ENCODE data around the gene ELFN1. TPM values are rescaled to one million over a fixed set of nuclear protein-coding genes. Genes with fewer than 3 reads are reported as not detected.
"Not testable (repeated sequence)": the region's sequence is repeated elsewhere in the genome, so short reads cannot be mapped to it uniquely, and the experiment has no call there.

Gene ELFN1
- total RNA-seq, 1 donor from 2014 or later, result 1.6 TPM

DNA sequence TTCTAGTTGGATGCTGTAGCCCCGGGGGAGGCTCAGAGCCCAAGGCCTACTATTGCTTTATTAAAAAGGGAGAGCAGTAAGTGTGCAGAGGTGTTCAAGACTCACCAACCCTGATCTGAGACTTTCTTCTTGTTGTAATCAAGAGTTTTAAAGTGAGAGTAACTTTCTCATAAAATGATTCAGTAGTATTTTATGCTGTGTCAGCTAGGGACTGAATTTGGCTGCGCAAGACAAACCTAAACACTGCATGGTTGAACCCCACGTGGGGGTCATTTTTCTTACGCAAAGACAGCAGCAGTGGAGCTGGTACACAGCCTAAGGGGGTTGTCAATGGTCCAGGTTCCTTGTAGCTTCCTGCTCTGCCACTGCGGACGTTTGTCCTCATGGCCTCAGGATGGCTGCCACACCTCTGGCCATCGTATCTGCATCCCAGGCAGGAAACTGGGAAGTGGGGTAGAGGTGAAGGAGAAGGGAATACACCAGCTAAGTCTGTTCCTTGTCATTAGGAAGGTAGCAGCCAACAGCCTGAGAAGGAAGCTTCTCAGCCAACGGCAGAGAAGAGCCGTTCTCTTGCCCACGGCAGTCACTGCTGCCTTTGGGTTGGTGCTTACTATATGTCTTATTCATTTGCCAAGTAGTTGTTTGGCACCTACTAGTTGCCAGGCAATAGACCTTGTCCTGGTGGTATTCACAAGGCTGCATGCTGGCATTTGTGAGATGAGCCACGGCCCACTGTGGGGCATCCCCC is 44.7 kb downstream of the ELFN1 start:
- no peak overlapping the region for H3K4me3 ChIP-seq (ENCODE audit: low read length in 3 of 3)
- no peak overlapping the region for H3K27ac ChIP-seq (ENCODE audit: low read depth, low read length)
- peaks cover 0 to 16% (median 8%) of the 10 kb centered on the region in 3 donors for H3K4me1 ChIP-seq (ENCODE audit: control insufficient read depth in 3 of 3, insufficient read depth in 3 of 3, low read length in 3 of 3)
- H3K9ac ChIP-seq (ENCODE audit: low read depth in 1 of 3, low read length in 3 of 3), result no peak overlapping the region
- H3K27me3 ChIP-seq (ENCODE audit: control insufficient read depth in 3 of 3, insufficient read depth in 3 of 3, low read length in 3 of 3), result peaks cover 0 to 9% (median 2%) of the 10 kb centered on the region in 3 donors
- no peaks in the 10 kb centered on the region for H3K36me3 ChIP-seq (ENCODE audit: control insufficient read depth in 3 of 3, insufficient read depth in 3 of 3, low read length in 3 of 3)
- peaks cover 0 to 3% (median 0%) of the 10 kb centered on the region in 3 donors for H3K9me3 ChIP-seq (ENCODE audit: control insufficient read depth in 3 of 3, low read length in 3 of 3)

DNA sequence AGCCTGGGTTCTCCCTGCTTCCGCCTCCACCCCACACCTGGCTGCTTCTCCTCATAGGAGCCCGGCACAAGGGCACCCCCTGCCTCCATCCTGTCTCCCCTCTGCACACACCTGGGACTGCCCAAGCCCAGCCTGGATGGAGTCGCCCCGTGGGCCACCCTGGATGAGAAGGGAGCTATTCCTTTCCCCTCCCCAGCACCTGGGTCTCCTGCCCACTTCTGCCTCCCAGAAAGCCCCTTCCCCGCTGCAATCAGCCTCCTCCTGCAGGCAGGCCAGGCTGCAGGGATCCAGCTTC is 45.2 kb downstream of the ELFN1 start:
- Histone ChIP-seq H3K9ac (ENCODE audit: low read depth in 1 of 3, low read length in 3 of 3) (no peak overlapping the region), H3K36me3 (ENCODE audit: control insufficient read depth in 3 of 3, insufficient read depth in 3 of 3, low read length in 3 of 3) (no peaks in the 10 kb centered on the region), H3K4me3 (ENCODE audit: low read length in 3 of 3) (no peak overlapping the region), H3K4me1 (ENCODE audit: control insufficient read depth in 3 of 3, insufficient read depth in 3 of 3, low read length in 3 of 3) (peaks cover 0 to 21% (median 12%) of the 10 kb centered on the region in 3 donors), H3K9me3 (ENCODE audit: control insufficient read depth in 3 of 3, low read length in 3 of 3) (no peaks in the 10 kb centered on the region), H3K27ac (ENCODE audit: low read depth, low read length) (no peak overlapping the region), H3K27me3 (ENCODE audit: control insufficient read depth in 3 of 3, insufficient read depth in 3 of 3, low read length in 3 of 3) (peaks cover 0 to 9% (median 0%) of the 10 kb centered on the region in 3 donors)

DNA sequence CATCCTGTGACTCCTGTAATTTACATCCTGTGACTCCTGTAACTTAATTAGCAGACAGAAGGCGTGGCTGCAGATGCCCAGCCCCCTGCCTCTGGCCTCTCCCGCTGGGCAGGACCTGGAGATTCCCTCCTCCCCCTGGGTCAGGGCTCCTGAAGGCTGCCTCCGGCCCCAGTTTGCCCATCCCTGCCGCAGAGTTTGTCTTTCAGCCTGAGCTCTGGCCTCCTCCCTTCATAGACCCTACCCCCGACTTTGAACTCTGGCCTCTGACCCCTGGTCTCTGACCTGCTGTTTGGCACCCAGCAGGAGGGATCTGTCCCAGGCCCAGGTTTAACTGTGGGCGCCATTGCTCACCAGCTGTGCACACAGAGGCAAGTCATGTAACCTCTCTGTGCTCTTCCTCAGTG is 45.6 kb downstream of the ELFN1 start:
- Histone ChIP-seq H3K9ac (ENCODE audit: low read depth in 1 of 3, low read length in 3 of 3) (no peak overlapping the region), H3K9me3 (ENCODE audit: control insufficient read depth in 3 of 3, low read length in 3 of 3) (no peaks in the 10 kb centered on the region), H3K4me3 (ENCODE audit: low read length in 3 of 3) (no peak overlapping the region), H3K4me1 (ENCODE audit: control insufficient read depth in 3 of 3, insufficient read depth in 3 of 3, low read length in 3 of 3) (peaks cover 0 to 23% (median 15%) of the 10 kb centered on the region in 3 donors), H3K36me3 (ENCODE audit: control insufficient read depth in 3 of 3, insufficient read depth in 3 of 3, low read length in 3 of 3) (no peaks in the 10 kb centered on the region), H3K27me3 (ENCODE audit: control insufficient read depth in 3 of 3, insufficient read depth in 3 of 3, low read length in 3 of 3) (peaks cover 0 to 9% (median 0%) of the 10 kb centered on the region in 3 donors), H3K27ac (ENCODE audit: low read depth, low read length) (no peak overlapping the region)

DNA sequence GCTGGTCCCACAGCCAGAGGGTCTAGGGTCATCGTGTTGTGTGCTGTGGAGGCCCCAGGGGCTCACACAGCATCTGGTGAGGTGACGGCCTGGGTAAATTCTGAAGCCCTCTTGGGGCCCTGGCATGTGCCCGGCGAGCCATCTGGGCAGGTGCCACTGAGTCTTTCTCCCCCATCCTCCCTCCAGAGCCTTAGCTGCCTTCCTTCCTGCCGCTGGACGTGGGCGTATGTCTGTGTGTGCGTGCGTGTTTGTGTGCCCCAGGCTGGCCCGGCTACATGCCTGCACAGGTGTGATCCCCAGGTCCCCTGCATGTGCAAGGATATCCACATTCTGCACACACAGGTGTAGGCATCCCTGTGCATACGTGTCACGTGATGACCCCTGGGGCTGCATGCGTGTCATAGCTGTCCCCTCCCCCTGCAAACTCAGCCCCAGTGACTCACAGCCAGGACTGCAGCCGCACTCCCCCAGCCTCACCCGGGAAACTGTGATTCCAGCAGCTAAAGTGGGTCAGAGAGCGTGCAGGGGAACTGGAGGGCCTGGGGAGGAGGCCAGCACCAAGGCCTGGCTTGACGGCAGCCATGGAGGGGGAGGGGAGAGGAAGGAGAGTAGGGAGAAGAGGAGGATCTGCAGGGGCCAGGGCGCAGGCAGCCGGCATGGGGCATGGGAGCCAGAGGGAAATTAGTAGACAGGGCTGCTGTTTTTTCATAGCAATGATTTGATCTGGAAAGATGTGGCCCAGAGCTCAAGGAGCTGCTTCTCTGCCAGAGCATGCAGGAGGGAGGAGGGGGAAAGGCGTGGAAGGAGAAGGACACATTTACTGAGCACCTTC is 46.4 kb downstream of the ELFN1 start:
- Histone ChIP-seq H3K27me3 (ENCODE audit: control insufficient read depth in 3 of 3, insufficient read depth in 3 of 3, low read length in 3 of 3) (peaks cover 0 to 9% (median 0%) of the 10 kb centered on the region in 3 donors), H3K4me3 (ENCODE audit: low read length in 3 of 3) (no peak overlapping the region), H3K27ac (ENCODE audit: low read depth, low read length) (no peak overlapping the region), H3K9me3 (ENCODE audit: control insufficient read depth in 3 of 3, low read length in 3 of 3) (no peaks in the 10 kb centered on the region), H3K4me1 (ENCODE audit: control insufficient read depth in 3 of 3, insufficient read depth in 3 of 3, low read length in 3 of 3) (peaks cover 0 to 23% (median 15%) of the 10 kb centered on the region in 3 donors), H3K9ac (ENCODE audit: low read depth in 1 of 3, low read length in 3 of 3) (no peak overlapping the region), H3K36me3 (ENCODE audit: control insufficient read depth in 3 of 3, insufficient read depth in 3 of 3, low read length in 3 of 3) (no peaks in the 10 kb centered on the region)

DNA sequence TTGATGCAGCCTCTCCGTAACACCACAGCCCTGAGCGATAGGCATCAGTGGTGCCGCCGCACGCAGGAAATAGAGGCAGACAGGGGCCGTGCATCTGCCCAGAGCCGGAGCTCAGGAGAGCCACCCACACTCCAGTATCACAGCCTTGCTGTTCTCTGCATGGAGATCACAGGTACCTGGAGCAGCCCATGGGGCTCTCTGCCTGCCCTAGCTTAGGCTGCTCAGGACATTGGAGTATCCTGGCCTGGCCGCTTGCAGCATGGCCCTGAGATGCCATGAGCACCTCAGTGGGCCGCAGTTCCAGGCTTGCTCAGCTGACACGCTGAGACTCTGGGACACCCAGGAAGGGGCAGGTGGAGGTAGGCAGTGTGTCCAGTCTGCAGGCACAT is 47.0 kb downstream of the ELFN1 start:
- H3K4me1 ChIP-seq (ENCODE audit: control insufficient read depth in 3 of 3, insufficient read depth in 3 of 3, low read length in 3 of 3), result peaks cover 0 to 23% (median 15%) of the 10 kb centered on the region in 3 donors

DNA sequence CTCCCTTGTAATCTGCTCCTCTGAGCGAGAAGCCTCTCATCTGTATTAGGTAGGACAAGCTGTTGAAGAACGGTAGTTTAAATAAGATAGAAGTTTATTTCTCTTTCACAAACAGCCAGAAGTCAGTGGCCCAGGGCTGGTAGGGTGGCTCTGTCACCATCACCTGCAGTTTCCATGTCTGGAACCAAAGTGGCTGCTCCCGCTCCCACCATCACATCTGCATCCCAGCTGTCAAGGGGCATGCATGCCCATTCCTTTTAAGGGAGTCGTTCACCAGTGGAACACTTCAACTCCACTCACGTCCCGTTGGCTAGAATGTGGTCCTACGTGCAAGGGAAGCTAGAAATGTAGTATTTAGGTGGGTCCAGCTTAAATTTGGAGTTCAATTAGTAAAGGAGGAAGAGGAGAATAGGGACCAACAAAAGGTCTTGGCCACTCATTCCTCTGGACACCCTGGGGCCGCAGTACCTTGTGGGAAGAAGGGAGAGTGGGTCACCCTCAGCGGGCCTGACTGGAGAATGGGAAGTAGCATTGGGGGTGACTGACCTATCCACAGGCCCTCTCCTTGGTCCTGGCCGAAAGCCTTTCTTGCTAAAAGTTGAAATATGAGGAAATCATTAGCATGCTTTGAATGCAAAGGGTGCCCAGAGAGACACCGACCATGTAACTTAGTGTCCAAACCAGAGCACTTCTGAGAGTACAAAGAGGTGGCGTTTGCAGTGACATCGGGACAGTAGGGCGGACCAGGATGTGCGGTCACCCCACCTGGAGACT is 48.0 kb downstream of the ELFN1 start:
- H3K9me3 ChIP-seq (ENCODE audit: control insufficient read depth in 3 of 3, low read length in 3 of 3), result no peaks in the 10 kb centered on the region
- peaks cover 0 to 23% (median 15%) of the 10 kb centered on the region in 3 donors for H3K4me1 ChIP-seq (ENCODE audit: control insufficient read depth in 3 of 3, insufficient read depth in 3 of 3, low read length in 3 of 3)
- H3K4me3 ChIP-seq (ENCODE audit: low read length in 3 of 3), result no peak overlapping the region
- H3K27ac ChIP-seq (ENCODE audit: low read depth, low read length), result no peak overlapping the region
- no peaks in the 10 kb centered on the region for H3K36me3 ChIP-seq (ENCODE audit: control insufficient read depth in 3 of 3, insufficient read depth in 3 of 3, low read length in 3 of 3)
- no peak overlapping the region for H3K9ac ChIP-seq (ENCODE audit: low read depth in 1 of 3, low read length in 3 of 3)
- H3K27me3 ChIP-seq (ENCODE audit: control insufficient read depth in 3 of 3, insufficient read depth in 3 of 3, low read length in 3 of 3), result peaks cover 0 to 9% (median 0%) of the 10 kb centered on the region in 3 donors

More for the DNA sequence above, 47.0 kb downstream of the ELFN1 start:
- Histone ChIP-seq H3K9me3 (ENCODE audit: control insufficient read depth in 3 of 3, low read length in 3 of 3) (no peaks in the 10 kb centered on the region), H3K9ac (ENCODE audit: low read depth in 1 of 3, low read length in 3 of 3) (no peak overlapping the region), H3K36me3 (ENCODE audit: control insufficient read depth in 3 of 3, insufficient read depth in 3 of 3, low read length in 3 of 3) (no peaks in the 10 kb centered on the region), H3K27me3 (ENCODE audit: control insufficient read depth in 3 of 3, insufficient read depth in 3 of 3, low read length in 3 of 3) (peaks cover 0 to 9% (median 0%) of the 10 kb centered on the region in 3 donors), H3K4me3 (ENCODE audit: low read length in 3 of 3) (no peak overlapping the region), H3K27ac (ENCODE audit: low read depth, low read length) (no peak overlapping the region)

DNA sequence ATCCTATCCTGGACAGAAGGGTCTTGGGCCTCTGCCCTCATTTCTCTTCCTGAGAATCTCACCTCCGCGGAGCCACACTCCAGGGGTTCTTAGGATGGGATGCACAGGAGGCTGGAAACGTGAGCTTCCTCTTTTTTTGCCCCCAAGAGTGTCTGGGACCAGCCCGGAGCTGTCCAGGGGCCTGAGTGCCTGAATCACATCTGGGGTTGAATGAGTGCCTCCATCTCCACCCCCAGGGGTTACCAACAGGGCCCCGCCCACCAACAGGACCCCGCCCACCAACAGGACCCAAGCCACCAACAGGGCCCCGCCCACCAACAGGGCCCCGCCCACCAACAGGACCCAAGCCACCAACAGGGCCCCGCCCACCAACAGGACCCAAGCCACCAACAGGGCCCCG is 48.8 kb downstream of the ELFN1 start:
- not testable (repeated sequence) for H3K27me3 ChIP-seq (ENCODE audit: control insufficient read depth in 3 of 3, insufficient read depth in 3 of 3, low read length in 3 of 3)
- H3K4me1 ChIP-seq (ENCODE audit: control insufficient read depth in 3 of 3, insufficient read depth in 3 of 3, low read length in 3 of 3), result peaks cover 0 to 17% (median 10%) of the 10 kb centered on the region in 3 donors

DNA sequence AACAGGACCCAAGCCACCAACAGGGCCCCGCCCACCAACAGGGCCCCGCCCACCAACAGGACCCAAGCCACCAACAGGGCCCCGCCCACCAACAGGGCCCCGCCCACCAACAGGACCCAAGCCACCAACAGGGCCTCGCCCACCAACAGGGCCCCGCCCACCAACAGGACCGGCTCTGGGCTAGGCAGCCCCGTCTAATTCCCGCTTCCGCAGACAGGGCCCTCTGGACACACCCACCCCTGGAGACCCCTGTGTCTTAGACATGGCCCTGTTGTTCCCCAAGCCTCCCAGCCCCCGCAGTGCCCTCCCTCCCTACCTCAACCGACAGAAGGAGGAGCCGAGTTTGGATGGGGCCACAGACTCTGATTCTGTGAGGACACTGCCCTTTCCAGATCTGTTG is 49.2 kb downstream of the ELFN1 start:
- not testable (repeated sequence) for H3K36me3 ChIP-seq (ENCODE audit: control insufficient read depth in 3 of 3, insufficient read depth in 3 of 3, low read length in 3 of 3); H3K9me3 ChIP-seq (ENCODE audit: control insufficient read depth in 3 of 3, low read length in 3 of 3); H3K27me3 ChIP-seq (ENCODE audit: control insufficient read depth in 3 of 3, insufficient read depth in 3 of 3, low read length in 3 of 3); H3K4me3 ChIP-seq (ENCODE audit: low read length in 3 of 3); H3K27ac ChIP-seq (ENCODE audit: low read depth, low read length); H3K9ac ChIP-seq (ENCODE audit: low read depth in 1 of 3, low read length in 3 of 3)
- H3K4me1 ChIP-seq (ENCODE audit: control insufficient read depth in 3 of 3, insufficient read depth in 3 of 3, low read length in 3 of 3), result peaks cover 0 to 13% (median 7%) of the 10 kb centered on the region in 3 donors

More for the DNA sequence above, 48.8 kb downstream of the ELFN1 start:
- not testable (repeated sequence) for H3K4me3 ChIP-seq (ENCODE audit: low read length in 3 of 3); H3K9ac ChIP-seq (ENCODE audit: low read depth in 1 of 3, low read length in 3 of 3); H3K9me3 ChIP-seq (ENCODE audit: control insufficient read depth in 3 of 3, low read length in 3 of 3); H3K36me3 ChIP-seq (ENCODE audit: control insufficient read depth in 3 of 3, insufficient read depth in 3 of 3, low read length in 3 of 3); H3K27ac ChIP-seq (ENCODE audit: low read depth, low read length)

DNA sequence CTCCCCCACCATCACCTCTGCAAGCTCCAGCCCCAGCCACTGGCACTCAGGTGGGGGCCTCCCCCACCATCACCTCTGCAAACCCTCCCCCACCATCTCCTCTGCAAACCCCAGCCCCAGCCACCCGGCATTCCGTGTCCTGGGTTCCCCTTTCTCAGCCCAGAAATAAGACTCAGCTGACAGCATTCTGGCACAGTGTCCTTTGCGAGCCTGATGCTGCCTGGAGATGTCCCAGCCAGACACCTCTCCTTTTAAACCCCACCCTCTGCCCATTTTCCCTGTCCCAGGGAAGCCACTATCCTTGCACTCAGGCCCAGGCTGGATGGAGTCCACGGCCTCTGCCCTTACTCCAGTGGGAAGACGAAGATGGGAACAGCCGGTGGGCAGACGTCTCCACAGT is 49.8 kb downstream of the ELFN1 start:
- Histone ChIP-seq H3K27ac (ENCODE audit: low read depth, low read length) (no peak overlapping the region), H3K4me1 (ENCODE audit: control insufficient read depth in 3 of 3, insufficient read depth in 3 of 3, low read length in 3 of 3) (peaks cover under 1 to 14% (median 9%) of the 10 kb centered on the region in 3 donors), H3K4me3 (ENCODE audit: low read length in 3 of 3) (no peak overlapping the region), H3K9ac (ENCODE audit: low read depth in 1 of 3, low read length in 3 of 3) (no peak overlapping the region), H3K9me3 (ENCODE audit: control insufficient read depth in 3 of 3, low read length in 3 of 3) (no peaks in the 10 kb centered on the region), H3K36me3 (ENCODE audit: control insufficient read depth in 3 of 3, insufficient read depth in 3 of 3, low read length in 3 of 3) (no peaks in the 10 kb centered on the region), H3K27me3 (ENCODE audit: control insufficient read depth in 3 of 3, insufficient read depth in 3 of 3, low read length in 3 of 3) (peaks cover 0 to 9% (median 0%) of the 10 kb centered on the region in 3 donors)

Data from skeletal muscle tissue (tissue), 4 donors.